ENCODE measurements around the gene ZNF277.
"Not testable (repeated sequence)": the region's sequence is repeated elsewhere in the genome, so short reads cannot be mapped to it uniquely, and the experiment has no call there.

ZNF277 gene

DNA sequence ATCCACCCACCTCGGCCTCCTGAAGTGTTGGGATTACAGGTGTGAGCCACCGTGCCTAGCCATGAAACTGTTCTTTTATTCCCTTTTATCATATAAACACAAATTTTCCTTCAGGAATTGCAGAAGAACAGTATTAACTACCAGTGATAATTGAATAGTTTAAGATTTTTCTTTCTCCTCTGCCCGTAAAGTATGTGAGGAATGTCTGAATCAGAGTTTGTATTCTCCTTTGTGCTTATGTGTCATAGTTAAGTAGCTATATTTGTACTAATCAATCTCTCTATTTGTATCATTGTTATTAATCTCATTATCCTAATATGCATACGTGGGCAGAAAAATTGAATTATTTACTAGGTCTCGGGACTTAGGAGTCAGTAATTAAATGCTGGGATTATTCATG, 83.6 kb downstream of the ZNF277 start:
- no peaks in the 10 kb centered on the region for H3K27me3 Mint-ChIP-seq
- H3K4me3 Mint-ChIP-seq, result no peak overlapping the region
- no peaks in the 10 kb centered on the region for H3K9me3 Mint-ChIP-seq
- H3K36me3 Mint-ChIP-seq (ENCODE audit: low read depth), result peaks cover 33% of the 10 kb centered on the region
- no peaks in the 10 kb centered on the region for H3K4me1 Mint-ChIP-seq (ENCODE audit: low read depth)
- no peak overlapping the region for H3K27ac Mint-ChIP-seq
- intact Hi-C loops (cut with micrococcal nuclease), result no loop called here

GRCh38 chr7:112292162-112292561, 85.7 kb downstream of the ZNF277 start:
- H3K27ac Mint-ChIP-seq, result no peak overlapping the region

DNA sequence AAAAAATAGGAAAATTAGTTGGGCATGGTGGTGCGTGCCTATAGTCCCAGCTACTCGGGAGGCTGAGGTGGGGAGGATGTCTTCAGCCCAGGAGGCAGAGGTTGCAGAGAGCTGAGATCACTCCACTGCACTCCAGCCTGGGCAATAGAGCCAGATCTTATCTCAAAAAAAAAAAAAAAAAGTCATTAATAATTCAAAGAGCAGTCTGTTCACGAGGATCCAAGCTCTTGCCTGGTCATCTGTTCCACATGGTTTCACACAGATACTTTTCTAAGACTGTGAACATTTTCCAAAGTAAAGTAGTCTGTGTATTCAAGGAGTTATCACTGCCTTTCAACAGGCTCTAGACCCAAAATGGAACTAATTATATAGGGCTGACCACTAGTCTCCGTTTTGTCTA, 86.9 kb downstream of the ZNF277 start:
- no peak overlapping the region for H3K4me3 Mint-ChIP-seq
- peaks cover 20% of the 10 kb centered on the region for H3K36me3 Mint-ChIP-seq (ENCODE audit: low read depth)
- H3K4me1 Mint-ChIP-seq (ENCODE audit: low read depth), result no peaks in the 10 kb centered on the region
- H3K27me3 Mint-ChIP-seq, result no peaks in the 10 kb centered on the region
- no peak overlapping the region for H3K27ac Mint-ChIP-seq
- intact Hi-C loops (cut with micrococcal nuclease), result no loop called here
- H3K9me3 Mint-ChIP-seq, result no peaks in the 10 kb centered on the region

More at GRCh38 chr7:112292162-112292561, 85.7 kb downstream of the ZNF277 start:
- no peaks in the 10 kb centered on the region for H3K4me1 Mint-ChIP-seq (ENCODE audit: low read depth)
- no peak overlapping the region for H3K4me3 Mint-ChIP-seq
- no peaks in the 10 kb centered on the region for H3K9me3 Mint-ChIP-seq
- H3K36me3 Mint-ChIP-seq (ENCODE audit: low read depth), result peaks cover 25% of the 10 kb centered on the region
- intact Hi-C loops (cut with micrococcal nuclease), result no loop called here
- no peaks in the 10 kb centered on the region for H3K27me3 Mint-ChIP-seq

GRCh38 chr7:112296432-112296831, 89.9 kb downstream of the ZNF277 start:
- Mint-ChIP-seq H3K27ac (no peak overlapping the region), H3K36me3 (ENCODE audit: low read depth) (peaks cover 33% of the 10 kb centered on the region), H3K9me3 (no peaks in the 10 kb centered on the region), H3K4me1 (ENCODE audit: low read depth) (peaks cover 5% of the 10 kb centered on the region), H3K27me3 (no peaks in the 10 kb centered on the region), H3K4me3 (no peak overlapping the region)
- intact Hi-C loops (cut with micrococcal nuclease), result no loop called here

GRCh38 chr7:112297681-112298080, 91.2 kb downstream of the ZNF277 start:
- Mint-ChIP-seq H3K27ac (no peak overlapping the region), H3K4me1 (ENCODE audit: low read depth) (peaks cover 5% of the 10 kb centered on the region), H3K36me3 (ENCODE audit: low read depth) (peaks cover 27% of the 10 kb centered on the region), H3K4me3 (no peak overlapping the region), H3K9me3 (no peaks in the 10 kb centered on the region), H3K27me3 (no peaks in the 10 kb centered on the region)
- intact Hi-C loops (cut with micrococcal nuclease), result no loop called here

- H3K4me3 Mint-ChIP-seq, result no peak overlapping the region
- H3K4me1 Mint-ChIP-seq (ENCODE audit: low read depth), result peaks cover 5% of the 10 kb centered on the region
- H3K27ac Mint-ChIP-seq, result no peak overlapping the region
- no peaks in the 10 kb centered on the region for H3K9me3 Mint-ChIP-seq
- intact Hi-C loops (cut with micrococcal nuclease), result no loop called here
- H3K27me3 Mint-ChIP-seq, result no peaks in the 10 kb centered on the region
- H3K36me3 Mint-ChIP-seq (ENCODE audit: low read depth), result peaks cover 33% of the 10 kb centered on the region
Measured at GRCh38 chr7:112298543-112299100, 92.1 kb downstream of the ZNF277 start.

DNA sequence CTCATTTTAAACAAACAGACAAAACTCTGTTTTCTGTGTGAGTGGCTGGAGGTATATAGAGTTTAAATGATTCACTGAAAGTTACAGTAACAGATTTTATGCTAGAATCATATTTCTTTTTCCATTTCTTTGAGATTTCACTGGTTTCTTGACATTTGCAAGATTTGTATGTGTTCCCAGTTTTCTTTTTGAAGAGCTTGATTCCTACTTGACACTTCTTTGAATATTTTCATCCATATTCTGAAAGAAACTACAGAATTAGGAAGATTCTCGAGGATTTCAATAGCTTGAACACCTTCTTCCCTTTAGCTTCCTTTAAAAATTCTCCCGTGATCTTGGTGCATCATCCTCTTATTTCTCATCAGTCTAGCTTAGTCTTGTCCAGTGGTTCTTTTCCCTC, 93.6 kb downstream of the ZNF277 start:
- Mint-ChIP-seq H3K27ac (no peak overlapping the region), H3K9me3 (no peaks in the 10 kb centered on the region), H3K4me1 (ENCODE audit: low read depth) (peaks cover 5% of the 10 kb centered on the region), H3K4me3 (no peak overlapping the region), H3K36me3 (ENCODE audit: low read depth) (peaks cover 41% of the 10 kb centered on the region), H3K27me3 (no peaks in the 10 kb centered on the region)
- intact Hi-C loops (cut with micrococcal nuclease), result no loop called here

DNA sequence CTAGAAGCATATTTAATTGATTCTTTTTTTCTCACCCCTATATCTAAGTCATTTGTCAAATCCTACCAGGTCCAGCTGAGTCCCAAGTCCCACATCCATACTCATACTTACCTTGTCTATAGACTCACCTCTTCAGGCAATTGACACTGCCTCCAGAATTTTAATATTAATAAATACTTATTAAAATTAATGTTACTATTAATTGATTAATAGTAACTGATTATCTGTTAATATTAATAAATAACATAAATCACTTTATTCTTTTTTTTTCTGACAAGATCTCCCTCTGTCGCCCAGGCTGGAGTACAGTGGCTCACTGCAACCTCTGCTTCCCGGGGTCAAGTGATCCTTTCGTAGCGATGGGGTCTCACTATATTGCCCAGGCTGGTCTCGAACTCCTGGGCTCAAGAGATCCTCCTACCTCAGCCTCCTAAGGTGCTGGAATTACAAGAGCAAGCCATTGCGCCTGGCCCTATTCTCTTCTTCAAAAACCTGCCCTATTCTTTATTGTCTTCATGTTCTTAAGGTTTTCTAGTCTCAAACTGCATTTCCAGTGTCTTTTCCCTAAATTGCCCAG, 94.4 kb downstream of the ZNF277 start:
- H3K36me3 Mint-ChIP-seq (ENCODE audit: low read depth), result peaks cover 41% of the 10 kb centered on the region
- H3K27me3 Mint-ChIP-seq, result no peaks in the 10 kb centered on the region
- no peak overlapping the region for H3K4me3 Mint-ChIP-seq
- H3K4me1 Mint-ChIP-seq (ENCODE audit: low read depth), result peaks cover 5% of the 10 kb centered on the region
- intact Hi-C loops (cut with micrococcal nuclease), result no loop called here
- H3K27ac Mint-ChIP-seq, result no peak overlapping the region
- H3K9me3 Mint-ChIP-seq, result no peaks in the 10 kb centered on the region

DNA sequence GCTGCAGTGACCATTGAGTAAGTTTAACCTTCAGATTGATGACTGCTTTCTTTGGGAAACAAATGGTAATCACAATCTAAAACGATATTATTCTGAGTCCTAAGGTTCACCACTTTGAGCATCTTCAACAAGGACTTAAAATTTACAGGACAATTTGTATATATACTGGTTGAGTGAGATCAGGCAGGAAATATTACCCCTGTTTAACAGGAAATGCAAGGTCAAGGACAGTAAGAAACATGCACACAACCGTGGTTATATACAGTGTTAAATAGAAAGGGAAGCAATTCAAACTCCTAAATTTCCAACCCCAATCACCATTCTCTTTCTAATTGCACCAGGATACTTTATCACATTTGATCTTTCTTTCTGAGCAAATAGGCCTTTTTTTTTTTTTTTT, 96.1 kb downstream of the ZNF277 start:
- peaks cover 47% of the 10 kb centered on the region for H3K36me3 Mint-ChIP-seq (ENCODE audit: low read depth)
- no peak overlapping the region for H3K27ac Mint-ChIP-seq
- H3K9me3 Mint-ChIP-seq, result no peaks in the 10 kb centered on the region
- H3K27me3 Mint-ChIP-seq, result no peaks in the 10 kb centered on the region
- intact Hi-C loops (cut with micrococcal nuclease), result no loop called here
- no peak overlapping the region for H3K4me3 Mint-ChIP-seq
- peaks cover 5% of the 10 kb centered on the region for H3K4me1 Mint-ChIP-seq (ENCODE audit: low read depth)

GRCh38 chr7:112306903-112307302, 100.4 kb downstream of the ZNF277 start:
- Mint-ChIP-seq H3K27me3 (no peaks in the 10 kb centered on the region), H3K4me3 (no peak overlapping the region), H3K4me1 (ENCODE audit: low read depth) (no peaks in the 10 kb centered on the region), H3K36me3 (ENCODE audit: low read depth) (peaks cover 45% of the 10 kb centered on the region), H3K27ac (no peak overlapping the region), H3K9me3 (peaks cover 19% of the 10 kb centered on the region)
- intact Hi-C loops (cut with micrococcal nuclease), result no loop called here

DNA sequence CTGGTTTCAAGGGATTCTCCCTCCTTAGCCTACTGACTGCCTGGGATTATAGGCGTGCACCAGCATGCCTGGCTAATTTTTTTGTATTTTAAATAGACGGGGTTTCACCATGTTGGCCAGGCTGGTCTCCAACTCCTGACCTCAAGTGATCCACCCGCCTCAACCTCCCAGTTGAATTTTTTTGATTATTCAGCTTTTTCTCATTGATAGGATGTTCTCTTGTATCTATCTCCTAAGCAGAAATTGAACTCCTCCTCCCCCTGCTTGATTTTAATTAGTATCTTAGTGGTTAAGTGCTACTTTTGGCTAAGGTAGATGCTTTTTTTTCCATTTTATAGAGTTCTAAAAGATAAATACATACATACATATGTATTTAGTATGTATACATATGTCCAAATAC, 101.0 kb downstream of the ZNF277 start:
- Mint-ChIP-seq H3K9me3 (peaks cover 19% of the 10 kb centered on the region), H3K4me3 (no peak overlapping the region), H3K27me3 (no peaks in the 10 kb centered on the region), H3K36me3 (ENCODE audit: low read depth) (peaks cover 44% of the 10 kb centered on the region), H3K27ac (no peak overlapping the region), H3K4me1 (ENCODE audit: low read depth) (no peaks in the 10 kb centered on the region)
- intact Hi-C loops (cut with micrococcal nuclease), result no loop called here

- Mint-ChIP-seq H3K27me3 (no peaks in the 10 kb centered on the region), H3K36me3 (ENCODE audit: low read depth) (peaks cover 33% of the 10 kb centered on the region), H3K9me3 (peaks cover 19% of the 10 kb centered on the region), H3K4me1 (ENCODE audit: low read depth) (no peaks in the 10 kb centered on the region), H3K4me3 (no peak overlapping the region), H3K27ac (no peak overlapping the region)
- intact Hi-C loops (cut with micrococcal nuclease), result no loop called here
Measured at GRCh38 chr7:112308974-112309373, 102.5 kb downstream of the ZNF277 start.

- H3K9me3 Mint-ChIP-seq; H3K4me1 Mint-ChIP-seq (ENCODE audit: low read depth); H3K4me3 Mint-ChIP-seq; H3K27ac Mint-ChIP-seq; H3K27me3 Mint-ChIP-seq: not testable (repeated sequence)
- intact Hi-C loops (cut with micrococcal nuclease), result loop anchor here (1.0 kb wide), 1 partner anchor 7 kb away; no protein-coding TSS in a partner anchor
- peaks cover 64% of the 10 kb centered on the region for H3K36me3 Mint-ChIP-seq (ENCODE audit: low read depth)
Measured at GRCh38 chr7:112316803-112317202, 110.3 kb downstream of the ZNF277 start.

DNA sequence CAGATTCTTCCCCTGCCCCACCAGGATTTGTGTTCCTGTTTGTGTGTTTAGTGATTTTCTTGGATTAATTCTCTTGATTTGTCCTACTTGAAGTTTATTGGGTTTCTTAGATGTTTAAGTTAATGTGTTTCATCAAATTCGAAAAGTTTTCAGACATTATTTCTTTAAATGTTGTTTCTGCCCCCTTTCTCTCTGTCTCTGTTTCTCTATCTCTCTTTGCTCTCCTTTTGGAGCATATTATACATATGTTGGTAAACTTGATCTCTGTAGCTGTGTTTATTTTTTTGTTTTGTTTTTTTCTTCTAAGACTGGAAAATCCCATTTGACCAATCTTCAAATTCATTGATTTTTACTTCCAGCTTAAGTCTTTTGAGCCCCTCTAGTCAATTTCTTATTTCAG, 115.6 kb downstream of the ZNF277 start:
- Mint-ChIP-seq H3K27me3 (no peaks in the 10 kb centered on the region), H3K4me3 (no peak overlapping the region), H3K9me3 (peaks cover 14% of the 10 kb centered on the region), H3K36me3 (ENCODE audit: low read depth) (peaks cover 72% of the 10 kb centered on the region), H3K27ac (no peak overlapping the region), H3K4me1 (ENCODE audit: low read depth) (no peaks in the 10 kb centered on the region)
- intact Hi-C loops (cut with micrococcal nuclease), result no loop called here

GRCh38 chr7:112327566-112327965, 121.1 kb downstream of the ZNF277 start:
- H3K4me3 Mint-ChIP-seq, result no peak overlapping the region
- peaks cover 34% of the 10 kb centered on the region for H3K36me3 Mint-ChIP-seq (ENCODE audit: low read depth)
- peaks cover under 1% of the 10 kb centered on the region for H3K9me3 Mint-ChIP-seq
- no peak overlapping the region for H3K27ac Mint-ChIP-seq
- H3K27me3 Mint-ChIP-seq, result no peaks in the 10 kb centered on the region
- intact Hi-C loops (cut with micrococcal nuclease), result no loop called here
- H3K4me1 Mint-ChIP-seq (ENCODE audit: low read depth), result no peaks in the 10 kb centered on the region
